Measurements from ENCODE around the gene AP1G2. TPM values are rescaled to one million over a fixed set of nuclear protein-coding genes. Genes with fewer than 3 reads are reported as not detected.
"Not testable (repeated sequence)": the region's sequence is repeated elsewhere in the genome, so short reads cannot be mapped to it uniquely, and the experiment has no call there.

The AP1G2 gene
- total and polyA plus RNA-seq, 2 of the 13 experiments (the other 11 are each of a cell fraction or from before 2014, with no cell fraction given): 96.9 to 611 TPM

DNA sequence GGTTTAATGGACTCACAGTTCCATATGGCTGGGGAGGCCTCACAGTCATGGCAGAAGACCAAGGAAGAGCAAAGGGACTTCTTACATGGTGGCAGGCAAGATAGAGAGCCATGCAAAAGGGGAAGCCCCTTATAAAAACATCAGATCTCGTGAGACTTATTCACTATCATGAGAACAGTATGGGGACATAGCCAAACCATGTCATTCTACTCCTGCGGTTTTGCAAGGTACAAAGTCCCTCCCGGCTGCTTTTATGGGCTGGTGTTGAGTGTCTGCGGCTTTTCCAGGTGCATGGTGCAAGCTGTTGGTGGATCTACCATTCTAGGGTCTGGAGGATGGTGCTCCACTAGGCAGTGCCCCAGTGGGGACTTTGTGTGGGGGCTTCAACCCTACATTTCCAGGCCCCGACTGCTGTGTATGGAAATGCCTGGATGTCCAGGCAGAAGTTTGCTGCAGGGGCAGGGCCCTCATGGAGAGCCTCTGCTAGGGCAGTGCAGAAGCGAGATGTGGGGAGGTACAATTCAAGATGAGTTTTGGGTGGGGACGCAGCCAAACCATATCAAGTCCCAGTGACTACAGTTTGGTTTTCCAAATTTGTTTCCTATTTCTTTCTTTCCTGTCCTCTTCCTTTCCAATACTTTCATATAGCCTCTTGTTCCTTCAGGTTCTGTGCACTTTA, 42.0 kb upstream of the AP1G2 start (continued):
- TF ChIP-seq ZMYM4 (CRISPR knock-in tag; IDR thresholded peaks at IDR 0.05): peak; percentile 96
- TF ChIP-seq KMT2A (CRISPR knock-in tag; IDR thresholded peaks at IDR 0.05): peak; percentile 16
- peak; percentile 68; the same call in 1 of the 2 replicates for TF ChIP-seq MIXL1 (CRISPR knock-in tag; IDR thresholded peaks at IDR 0.05)
- TF ChIP-seq ZNF263 (CRISPR knock-in tag; IDR thresholded peaks at IDR 0.05): peak; percentile 94
- TF ChIP-seq FOXA3 (CRISPR knock-in tag; IDR thresholded peaks at IDR 0.05): peak; percentile 79
- TF ChIP-seq, protein P1, sequence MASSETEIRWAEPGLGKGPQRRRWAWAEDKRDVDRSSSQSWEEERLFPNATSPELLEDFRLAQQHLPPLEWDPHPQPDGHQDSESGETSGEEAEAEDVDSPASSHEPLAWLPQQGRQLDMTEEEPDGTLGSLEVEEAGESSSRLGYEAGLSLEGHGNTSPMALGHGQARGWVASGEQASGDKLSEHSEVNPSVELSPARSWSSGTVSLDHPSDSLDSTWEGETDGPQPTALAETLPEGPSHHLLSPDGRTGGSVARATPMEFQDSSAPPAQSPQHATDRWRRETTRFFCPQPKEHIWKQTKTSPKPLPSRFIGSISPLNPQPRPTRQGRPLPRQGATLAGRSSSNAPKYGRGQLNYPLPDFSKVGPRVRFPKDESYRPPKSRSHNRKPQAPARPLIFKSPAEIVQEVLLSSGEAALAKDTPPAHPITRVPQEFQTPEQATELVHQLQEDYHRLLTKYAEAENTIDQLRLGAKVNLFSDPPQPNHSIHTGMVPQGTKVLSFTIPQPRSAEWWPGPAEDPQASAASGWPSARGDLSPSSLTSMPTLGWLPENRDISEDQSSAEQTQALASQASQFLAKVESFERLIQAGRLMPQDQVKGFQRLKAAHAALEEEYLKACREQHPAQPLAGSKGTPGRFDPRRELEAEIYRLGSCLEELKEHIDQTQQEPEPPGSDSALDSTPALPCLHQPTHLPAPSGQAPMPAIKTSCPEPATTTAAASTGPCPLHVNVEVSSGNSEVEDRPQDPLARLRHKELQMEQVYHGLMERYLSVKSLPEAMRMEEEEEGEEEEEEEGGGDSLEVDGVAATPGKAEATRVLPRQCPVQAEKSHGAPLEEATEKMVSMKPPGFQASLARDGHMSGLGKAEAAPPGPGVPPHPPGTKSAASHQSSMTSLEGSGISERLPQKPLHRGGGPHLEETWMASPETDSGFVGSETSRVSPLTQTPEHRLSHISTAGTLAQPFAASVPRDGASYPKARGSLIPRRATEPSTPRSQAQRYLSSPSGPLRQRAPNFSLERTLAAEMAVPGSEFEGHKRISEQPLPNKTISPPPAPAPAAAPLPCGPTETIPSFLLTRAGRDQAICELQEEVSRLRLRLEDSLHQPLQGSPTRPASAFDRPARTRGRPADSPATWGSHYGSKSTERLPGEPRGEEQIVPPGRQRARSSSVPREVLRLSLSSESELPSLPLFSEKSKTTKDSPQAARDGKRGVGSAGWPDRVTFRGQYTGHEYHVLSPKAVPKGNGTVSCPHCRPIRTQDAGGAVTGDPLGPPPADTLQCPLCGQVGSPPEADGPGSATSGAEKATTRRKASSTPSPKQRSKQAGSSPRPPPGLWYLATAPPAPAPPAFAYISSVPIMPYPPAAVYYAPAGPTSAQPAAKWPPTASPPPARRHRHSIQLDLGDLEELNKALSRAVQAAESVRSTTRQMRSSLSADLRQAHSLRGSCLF (CRISPR knock-in tag; IDR thresholded peaks at IDR 0.05; ENCODE audit: borderline replicate concordance): 0 out of 2 replicates have a peak, but pooled peaks have one; percentile 24
- TF ChIP-seq, protein P2, sequence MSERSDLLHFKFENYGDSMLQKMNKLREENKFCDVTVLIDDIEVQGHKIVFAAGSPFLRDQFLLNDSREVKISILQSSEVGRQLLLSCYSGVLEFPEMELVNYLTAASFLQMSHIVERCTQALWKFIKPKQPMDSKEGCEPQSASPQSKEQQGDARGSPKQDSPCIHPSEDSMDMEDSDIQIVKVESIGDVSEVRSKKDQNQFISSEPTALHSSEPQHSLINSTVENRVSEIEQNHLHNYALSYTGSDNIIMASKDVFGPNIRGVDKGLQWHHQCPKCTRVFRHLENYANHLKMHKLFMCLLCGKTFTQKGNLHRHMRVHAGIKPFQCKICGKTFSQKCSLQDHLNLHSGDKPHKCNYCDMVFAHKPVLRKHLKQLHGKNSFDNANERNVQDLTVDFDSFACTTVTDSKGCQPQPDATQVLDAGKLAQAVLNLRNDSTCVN (CRISPR knock-in tag; IDR thresholded peaks at IDR 0.05; ENCODE audit: borderline replicate concordance): peak; percentile 75; the same call in 1 of the 2 replicates
- peak; percentile 52; the same call in 1 of the 2 replicates for TF ChIP-seq HOXD1 (CRISPR knock-in tag; IDR thresholded peaks at IDR 0.05)
- TF ChIP-seq, protein P3, sequence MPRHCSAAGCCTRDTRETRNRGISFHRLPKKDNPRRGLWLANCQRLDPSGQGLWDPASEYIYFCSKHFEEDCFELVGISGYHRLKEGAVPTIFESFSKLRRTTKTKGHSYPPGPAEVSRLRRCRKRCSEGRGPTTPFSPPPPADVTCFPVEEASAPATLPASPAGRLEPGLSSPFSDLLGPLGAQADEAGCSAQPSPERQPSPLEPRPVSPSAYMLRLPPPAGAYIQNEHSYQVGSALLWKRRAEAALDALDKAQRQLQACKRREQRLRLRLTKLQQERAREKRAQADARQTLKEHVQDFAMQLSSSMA (CRISPR knock-in tag; IDR thresholded peaks at IDR 0.05): 0 out of 2 replicates have a peak, but pooled peaks have one; percentile 21
- TF ChIP-seq GABPB1 (CRISPR knock-in tag; IDR thresholded peaks at IDR 0.05): peak; percentile 48
- TF ChIP-seq, protein P4, sequence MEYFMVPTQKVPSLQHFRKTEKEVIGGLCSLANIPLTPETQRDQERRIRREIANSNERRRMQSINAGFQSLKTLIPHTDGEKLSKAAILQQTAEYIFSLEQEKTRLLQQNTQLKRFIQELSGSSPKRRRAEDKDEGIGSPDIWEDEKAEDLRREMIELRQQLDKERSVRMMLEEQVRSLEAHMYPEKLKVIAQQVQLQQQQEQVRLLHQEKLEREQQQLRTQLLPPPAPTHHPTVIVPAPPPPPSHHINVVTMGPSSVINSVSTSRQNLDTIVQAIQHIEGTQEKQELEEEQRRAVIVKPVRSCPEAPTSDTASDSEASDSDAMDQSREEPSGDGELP (IDR thresholded peaks at IDR 0.05; ENCODE audit: borderline replicate concordance, low read depth): peak; percentile 41; the same call in 1 of the 2 replicates
- TF ChIP-seq, protein P5, sequence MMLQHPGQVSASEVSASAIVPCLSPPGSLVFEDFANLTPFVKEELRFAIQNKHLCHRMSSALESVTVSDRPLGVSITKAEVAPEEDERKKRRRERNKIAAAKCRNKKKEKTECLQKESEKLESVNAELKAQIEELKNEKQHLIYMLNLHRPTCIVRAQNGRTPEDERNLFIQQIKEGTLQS (CRISPR knock-in tag; IDR thresholded peaks at IDR 0.05): peak; percentile 57; the same call in 1 of the 2 replicates
- TF ChIP-seq FOXA1 (IDR thresholded peaks at IDR 0.05): not testable (repeated sequence)
- TF ChIP-seq FOXA1 (CRISPR knock-in tag; IDR thresholded peaks at IDR 0.05): peak; percentile 68
- peak; percentile 57 for TF ChIP-seq KLF12 (CRISPR knock-in tag; IDR thresholded peaks at IDR 0.05; ENCODE audit: borderline replicate concordance)
- TF ChIP-seq, protein P6, sequence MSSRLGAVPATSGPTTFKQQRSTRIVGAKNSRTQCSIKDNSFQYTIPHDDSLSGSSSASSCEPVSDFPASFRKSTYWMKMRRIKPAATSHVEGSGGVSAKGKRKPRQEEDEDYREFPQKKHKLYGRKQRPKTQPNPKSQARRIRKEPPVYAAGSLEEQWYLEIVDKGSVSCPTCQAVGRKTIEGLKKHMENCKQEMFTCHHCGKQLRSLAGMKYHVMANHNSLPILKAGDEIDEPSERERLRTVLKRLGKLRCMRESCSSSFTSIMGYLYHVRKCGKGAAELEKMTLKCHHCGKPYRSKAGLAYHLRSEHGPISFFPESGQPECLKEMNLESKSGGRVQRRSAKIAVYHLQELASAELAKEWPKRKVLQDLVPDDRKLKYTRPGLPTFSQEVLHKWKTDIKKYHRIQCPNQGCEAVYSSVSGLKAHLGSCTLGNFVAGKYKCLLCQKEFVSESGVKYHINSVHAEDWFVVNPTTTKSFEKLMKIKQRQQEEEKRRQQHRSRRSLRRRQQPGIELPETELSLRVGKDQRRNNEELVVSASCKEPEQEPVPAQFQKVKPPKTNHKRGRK (CRISPR knock-in tag; IDR thresholded peaks at IDR 0.05): 0 out of 2 replicates have a peak, but pooled peaks have one; percentile 1
- peak; percentile 78; the same call in 1 of the 2 replicates for TF ChIP-seq ZNF777 (CRISPR knock-in tag; IDR thresholded peaks at IDR 0.05)
- TF ChIP-seq, protein P7, sequence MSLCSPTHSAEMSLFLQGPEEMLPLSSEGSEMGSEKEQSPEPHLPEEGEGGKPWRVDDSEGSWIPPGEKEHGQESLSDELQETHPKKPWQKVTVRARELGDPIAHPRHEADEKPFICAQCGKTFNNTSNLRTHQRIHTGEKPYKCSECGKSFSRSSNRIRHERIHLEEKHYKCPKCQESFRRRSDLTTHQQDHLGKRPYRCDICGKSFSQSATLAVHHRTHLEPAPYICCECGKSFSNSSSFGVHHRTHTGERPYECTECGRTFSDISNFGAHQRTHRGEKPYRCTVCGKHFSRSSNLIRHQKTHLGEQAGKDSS (CRISPR knock-in tag; IDR thresholded peaks at IDR 0.05; ENCODE audit: borderline replicate concordance, low read depth): peak; percentile 51; the same call in 1 of the 2 replicates
- TF ChIP-seq ZNF773 (CRISPR knock-in tag; IDR thresholded peaks at IDR 0.05; ENCODE audit: borderline replicate concordance): peak; percentile 72; the same call in 1 of the 2 replicates
